ENCODE measurements around the gene DBT. TPM values are rescaled to one million over a fixed set of nuclear protein-coding genes. Genes with fewer than 3 reads are reported as not detected.
"Not testable (repeated sequence)": the region's sequence is repeated elsewhere in the genome, so short reads cannot be mapped to it uniquely, and the experiment has no call there.

Gene DBT
- total RNA-seq, 1 donor from 2014 or later: 11.4 TPM

DNA sequence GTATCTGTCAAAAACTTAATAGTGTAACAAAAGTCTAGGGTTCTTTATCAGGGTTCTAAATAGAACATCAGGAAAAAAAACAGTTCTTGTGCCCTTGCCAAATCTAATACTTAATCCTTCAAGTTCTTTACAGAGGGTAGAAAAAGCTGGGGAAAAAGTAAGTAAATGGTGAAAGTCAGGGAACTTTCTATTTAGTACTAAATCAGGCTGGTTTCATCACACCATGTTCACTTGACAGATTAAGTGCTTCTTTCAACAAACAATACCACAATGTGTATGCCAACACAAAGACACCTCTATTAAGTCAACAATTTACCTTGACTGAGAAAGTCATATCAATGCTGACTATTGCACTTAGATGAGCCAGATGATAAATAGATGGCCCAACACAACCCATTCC lies 9.7 kb downstream of the DBT start:
- Mint-ChIP-seq H3K9me3 (ENCODE audit: unreplicated experiment) (peaks cover 1% of the 10 kb centered on the region), H3K4me3 (ENCODE audit: unreplicated experiment) (no peak overlapping the region), H3K36me3 (ENCODE audit: unreplicated experiment) (no peaks in the 10 kb centered on the region), H3K27me3 (ENCODE audit: unreplicated experiment) (no peaks in the 10 kb centered on the region), H3K27ac (ENCODE audit: unreplicated experiment) (no peak overlapping the region), H3K4me1 (ENCODE audit: low read depth, unreplicated experiment) (no peaks in the 10 kb centered on the region)
- DNase-seq: no peak
- TF ChIP-seq, protein P1, sequence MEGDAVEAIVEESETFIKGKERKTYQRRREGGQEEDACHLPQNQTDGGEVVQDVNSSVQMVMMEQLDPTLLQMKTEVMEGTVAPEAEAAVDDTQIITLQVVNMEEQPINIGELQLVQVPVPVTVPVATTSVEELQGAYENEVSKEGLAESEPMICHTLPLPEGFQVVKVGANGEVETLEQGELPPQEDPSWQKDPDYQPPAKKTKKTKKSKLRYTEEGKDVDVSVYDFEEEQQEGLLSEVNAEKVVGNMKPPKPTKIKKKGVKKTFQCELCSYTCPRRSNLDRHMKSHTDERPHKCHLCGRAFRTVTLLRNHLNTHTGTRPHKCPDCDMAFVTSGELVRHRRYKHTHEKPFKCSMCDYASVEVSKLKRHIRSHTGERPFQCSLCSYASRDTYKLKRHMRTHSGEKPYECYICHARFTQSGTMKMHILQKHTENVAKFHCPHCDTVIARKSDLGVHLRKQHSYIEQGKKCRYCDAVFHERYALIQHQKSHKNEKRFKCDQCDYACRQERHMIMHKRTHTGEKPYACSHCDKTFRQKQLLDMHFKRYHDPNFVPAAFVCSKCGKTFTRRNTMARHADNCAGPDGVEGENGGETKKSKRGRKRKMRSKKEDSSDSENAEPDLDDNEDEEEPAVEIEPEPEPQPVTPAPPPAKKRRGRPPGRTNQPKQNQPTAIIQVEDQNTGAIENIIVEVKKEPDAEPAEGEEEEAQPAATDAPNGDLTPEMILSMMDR (IDR thresholded peaks at IDR 0.05; ENCODE audit: partially characterized antibody, unreplicated experiment): no peak

DNA sequence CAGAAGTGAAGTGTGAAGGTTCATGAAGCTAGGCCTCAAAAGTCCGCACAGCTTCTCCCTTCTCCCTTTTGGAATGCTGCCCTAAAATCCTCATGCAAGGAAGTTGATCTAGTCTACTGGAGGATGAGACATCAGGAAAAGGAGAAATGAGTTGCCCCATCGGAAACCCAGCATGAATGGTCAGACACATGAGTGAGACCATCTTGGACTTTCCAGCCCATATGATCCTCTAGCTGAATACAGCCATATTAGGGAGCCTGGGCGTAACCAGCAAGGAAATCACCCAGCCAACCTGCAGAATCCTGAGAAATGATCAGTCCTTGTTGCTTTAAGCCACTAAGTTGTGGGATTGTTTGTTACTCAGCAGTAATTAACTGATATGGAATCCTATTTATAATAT lies 12.5 kb downstream of the DBT start:
- no peaks in the 10 kb centered on the region for H3K27me3 Mint-ChIP-seq (ENCODE audit: unreplicated experiment)
- TF ChIP-seq, protein P1 (IDR thresholded peaks at IDR 0.05; ENCODE audit: partially characterized antibody, unreplicated experiment): no peak
- no peak for DNase-seq
- no peaks in the 10 kb centered on the region for H3K4me1 Mint-ChIP-seq (ENCODE audit: low read depth, unreplicated experiment)
- H3K36me3 Mint-ChIP-seq (ENCODE audit: unreplicated experiment): no peaks in the 10 kb centered on the region
- peaks cover 1% of the 10 kb centered on the region for H3K9me3 Mint-ChIP-seq (ENCODE audit: unreplicated experiment)
- H3K4me3 Mint-ChIP-seq (ENCODE audit: unreplicated experiment): no peak overlapping the region
- no peak overlapping the region for H3K27ac Mint-ChIP-seq (ENCODE audit: unreplicated experiment)

DNA sequence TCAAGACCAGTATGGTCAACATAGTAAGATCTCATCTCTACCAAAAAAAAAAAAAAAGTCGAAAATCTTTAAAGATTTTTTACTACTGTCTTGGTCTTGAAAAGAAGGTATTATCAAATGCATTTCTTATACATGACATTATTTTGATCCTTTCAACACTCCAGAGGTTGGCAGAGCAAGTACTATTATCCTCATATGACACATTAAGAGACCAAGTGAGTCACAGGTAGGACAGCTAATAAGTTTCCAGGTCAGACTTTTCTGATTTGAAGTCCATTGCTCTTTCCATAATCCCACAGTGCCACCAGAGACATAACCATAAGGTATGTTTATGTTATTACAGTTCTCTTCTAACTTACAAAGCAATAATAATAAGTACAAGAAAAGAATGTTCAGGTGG lies 15.2 kb downstream of the DBT start:
- no peak for DNase-seq
- H3K27ac Mint-ChIP-seq (ENCODE audit: unreplicated experiment): no peak overlapping the region
- H3K9me3 Mint-ChIP-seq (ENCODE audit: unreplicated experiment): peaks cover 1% of the 10 kb centered on the region
- no peaks in the 10 kb centered on the region for H3K4me1 Mint-ChIP-seq (ENCODE audit: low read depth, unreplicated experiment)
- TF ChIP-seq, protein P1 (IDR thresholded peaks at IDR 0.05; ENCODE audit: partially characterized antibody, unreplicated experiment): no peak
- H3K36me3 Mint-ChIP-seq (ENCODE audit: unreplicated experiment): no peaks in the 10 kb centered on the region
- no peak overlapping the region for H3K4me3 Mint-ChIP-seq (ENCODE audit: unreplicated experiment)
- H3K27me3 Mint-ChIP-seq (ENCODE audit: unreplicated experiment): peaks cover 2% of the 10 kb centered on the region

- not testable (repeated sequence) for H3K27me3 Mint-ChIP-seq (ENCODE audit: unreplicated experiment); H3K4me1 Mint-ChIP-seq (ENCODE audit: low read depth, unreplicated experiment); H3K9me3 Mint-ChIP-seq (ENCODE audit: unreplicated experiment); H3K36me3 Mint-ChIP-seq (ENCODE audit: unreplicated experiment); DNase-seq; H3K4me3 Mint-ChIP-seq (ENCODE audit: unreplicated experiment); H3K27ac Mint-ChIP-seq (ENCODE audit: unreplicated experiment)
Measured at GRCh38 chr1:100233566-100233965, 16.1 kb downstream of the DBT start.

- Mint-ChIP-seq H3K4me1 (ENCODE audit: low read depth, unreplicated experiment) (no peaks in the 10 kb centered on the region), H3K9me3 (ENCODE audit: unreplicated experiment) (peaks cover 1% of the 10 kb centered on the region), H3K36me3 (ENCODE audit: unreplicated experiment) (no peaks in the 10 kb centered on the region), H3K27me3 (ENCODE audit: unreplicated experiment) (peaks cover 2% of the 10 kb centered on the region), H3K4me3 (ENCODE audit: unreplicated experiment) (no peak overlapping the region), H3K27ac (ENCODE audit: unreplicated experiment) (no peak overlapping the region)
- TF ChIP-seq, protein P1 (IDR thresholded peaks at IDR 0.05; ENCODE audit: partially characterized antibody, unreplicated experiment): no peak
- no peak for DNase-seq
Measured at GRCh38 chr1:100232156-100232555, 17.5 kb downstream of the DBT start.

DNA sequence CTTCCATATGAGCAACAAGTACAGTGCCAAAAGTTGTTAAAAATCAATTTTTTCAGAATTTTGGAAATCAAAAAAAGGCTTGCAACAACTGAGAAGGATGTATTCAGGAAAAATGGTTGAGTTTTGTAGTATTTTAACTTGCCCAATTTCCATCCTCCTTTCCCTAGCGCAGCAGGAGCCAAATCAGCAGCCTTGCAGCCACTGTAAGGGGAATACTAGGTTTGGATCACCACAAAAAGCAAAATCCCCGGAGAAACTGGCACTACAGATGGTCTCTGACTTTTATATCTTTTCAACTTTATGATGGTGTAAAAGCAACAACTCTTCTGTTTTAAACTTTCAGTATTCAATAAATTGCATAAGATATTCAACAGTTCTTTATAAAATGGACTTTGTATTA lies 17.9 kb downstream of the DBT start:
- DNase-seq: no peak
- H3K36me3 Mint-ChIP-seq (ENCODE audit: unreplicated experiment): no peaks in the 10 kb centered on the region
- H3K27ac Mint-ChIP-seq (ENCODE audit: unreplicated experiment): no peak overlapping the region
- peaks cover 1% of the 10 kb centered on the region for H3K9me3 Mint-ChIP-seq (ENCODE audit: unreplicated experiment)
- no peaks in the 10 kb centered on the region for H3K4me1 Mint-ChIP-seq (ENCODE audit: low read depth, unreplicated experiment)
- no peak overlapping the region for H3K4me3 Mint-ChIP-seq (ENCODE audit: unreplicated experiment)
- peaks cover 2% of the 10 kb centered on the region for H3K27me3 Mint-ChIP-seq (ENCODE audit: unreplicated experiment)
- TF ChIP-seq, protein P1 (IDR thresholded peaks at IDR 0.05; ENCODE audit: partially characterized antibody, unreplicated experiment): no peak
